DND-41 (cell line): ENCODE results near the gene BMERB1.

Experiments
- ATAC-seq: fragments of 200-7000 bp; cut with Tn5 transposase; 3 replicates; pipeline ENCODE4 v1.9.1; 2021; ENCODE audit warnings: low read depth; ENCODE audit not compliant: insufficient read depth
- DNase-seq: peaks from one replicate; pipeline ENCODE4 v3.0.0-alpha.2; 2020
- H2AFZ ChIP-seq: 2 replicates; pipeline ENCODE4 v1.6.0; 2012; ENCODE audit warnings: low read depth, low read length
- H3K27ac ChIP-seq: 2 replicates; pipeline ENCODE4 v1.5.1; 2012; ENCODE audit warnings: low read length, inconsistent platforms
- H3K27me3 ChIP-seq: fragments of 200-600 bp; sonication (generic); 2 replicates; pipeline ENCODE4 v1.6.0; 2012; ENCODE audit warnings: low read length, mild to moderate bottlenecking, inconsistent platforms; ENCODE audit not compliant: insufficient read depth, poor library complexity
- H3K36me3 ChIP-seq: 2 replicates; pipeline ENCODE4 v1.5.1; 2012; ENCODE audit warnings: low read length, inconsistent platforms; ENCODE audit not compliant: insufficient read depth
- H3K4me1 ChIP-seq: 2 replicates; pipeline ENCODE4 v1.5.1; 2012; ENCODE audit warnings: mild to moderate bottlenecking, low read length; ENCODE audit not compliant: insufficient read depth
- H3K4me2 ChIP-seq: 2 replicates; pipeline ENCODE4 v1.6.0; 2012; ENCODE audit warnings: mild to moderate bottlenecking, moderate library complexity, low read length, inconsistent platforms; ENCODE audit not compliant: insufficient read depth
- H3K4me3 ChIP-seq, 2 experiments: fragments of 200-600 bp in 1 of 2; shearing (Covaris generic) in 1 of 2; 2 replicates each; pipeline ENCODE4 v1.5.1; 2012 to 2016; ENCODE audit warnings: inconsistent platforms in 2 of 2, low read length in 2 of 2, mild to moderate bottlenecking in 2 of 2, low read depth in 1 of 2, moderate library complexity in 1 of 2
- H3K79me2 ChIP-seq: 2 replicates; pipeline ENCODE4 v1.6.0; 2012; ENCODE audit warnings: low read length, inconsistent platforms; ENCODE audit not compliant: insufficient read depth
- H3K9ac ChIP-seq: 2 replicates; pipeline ENCODE4 v1.6.0; 2012; ENCODE audit warnings: low read depth, mild to moderate bottlenecking, inconsistent platforms, low read length, moderate library complexity
- H3K9me3 ChIP-seq: 2 replicates; pipeline ENCODE4 v1.5.1; 2012; ENCODE audit warnings: low read length, moderate library complexity, mild to moderate bottlenecking, inconsistent platforms; ENCODE audit not compliant: insufficient read depth, severe bottlenecking
- H4K20me1 ChIP-seq: 2 replicates; pipeline ENCODE4 v1.6.0; 2012; ENCODE audit warnings: low read length; ENCODE audit not compliant: insufficient read depth
- EZH2 ChIP-seq: IDR thresholded peaks from 3 replicates; pipeline ENCODE4 v1.6.1; 2012; ENCODE audit warnings: borderline replicate concordance, low read depth, mild to moderate bottlenecking, moderate library complexity, low read length, inconsistent platforms; ENCODE audit not compliant: severe bottlenecking
- TF ChIP-seq, protein P1 (sequence below): IDR thresholded peaks from 2 replicates; pipeline ENCODE4 v1.5.1; 2012; ENCODE audit warnings: borderline replicate concordance, low read length, moderate library complexity, mild to moderate bottlenecking; ENCODE audit not compliant: poor library complexity, severe bottlenecking; ENCODE audit errors: extremely low read depth

Gene BMERB1

DNA sequence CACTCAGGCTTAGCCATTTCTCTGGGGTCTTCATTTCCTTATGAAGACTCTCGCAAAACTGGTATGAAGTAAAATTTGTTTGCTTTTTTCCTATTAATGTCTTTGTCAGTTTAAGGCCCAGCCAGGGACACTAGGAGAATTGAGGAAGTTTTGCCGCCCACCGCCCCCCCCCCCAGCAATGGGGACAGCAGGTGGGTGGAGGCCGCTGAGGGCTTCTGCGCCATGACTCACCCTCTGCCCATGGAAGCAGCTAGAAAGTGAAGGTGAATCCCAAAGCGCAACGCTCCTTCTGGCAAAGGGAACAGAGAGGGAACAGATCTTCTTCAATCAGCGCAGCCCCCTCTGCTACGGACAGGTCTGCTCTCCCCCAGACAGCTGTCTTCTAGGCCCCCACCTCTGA is 158.8 kb downstream of the BMERB1 start:
- H3K9me3 ChIP-seq = no peaks in the 10 kb centered on the region
- ATAC-seq (no peak), DNase-seq (no peak)
- no peak overlapping the region for H3K27ac ChIP-seq
- no peak overlapping the region for H3K9ac ChIP-seq
- H4K20me1 ChIP-seq = no peaks in the 10 kb centered on the region; the same call in 1 of the 2 replicates
- H3K79me2 ChIP-seq = no peaks in the 10 kb centered on the region
- H3K27me3 ChIP-seq = no peaks in the 10 kb centered on the region
- no peak overlapping the region for H3K4me3 ChIP-seq
- no peak for TF ChIP-seq EZH2
- no peak overlapping the region for H3K4me2 ChIP-seq
- no peak overlapping the region for H2AFZ ChIP-seq
- H3K4me1 ChIP-seq = peaks cover 4% of the 10 kb centered on the region; the same call in 1 of the 2 replicates
- peaks cover 29% of the 10 kb centered on the region for H3K36me3 ChIP-seq

DNA sequence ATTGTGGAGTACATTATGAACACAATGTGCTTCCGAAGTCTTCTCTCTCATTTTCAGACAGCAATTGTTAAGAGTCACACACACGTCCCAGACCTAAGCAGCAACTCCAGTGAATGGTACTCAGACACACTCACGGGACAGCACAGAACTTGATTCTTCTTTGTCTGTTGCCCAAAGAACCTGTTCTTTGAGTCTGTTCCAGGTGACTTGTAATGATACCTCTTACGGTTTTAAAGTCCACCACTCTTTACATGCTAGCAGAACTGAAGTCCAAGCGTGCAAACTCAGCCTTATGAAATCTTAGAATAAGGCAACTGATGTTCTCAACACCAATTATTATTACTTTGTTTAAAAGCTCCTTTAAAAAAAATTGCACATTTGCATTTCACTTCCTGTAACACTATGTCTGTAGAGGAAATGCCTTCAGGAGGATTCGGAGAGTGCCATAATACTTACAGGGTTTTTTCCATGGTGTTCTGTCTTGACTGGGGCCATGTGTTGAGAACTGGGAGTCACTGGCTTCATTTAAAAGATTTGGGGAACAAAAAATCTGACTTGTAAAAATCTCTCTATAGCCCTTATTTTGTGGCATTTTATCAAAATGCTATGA is 160.4 kb downstream of the BMERB1 start:
- TF ChIP-seq, protein P1, sequence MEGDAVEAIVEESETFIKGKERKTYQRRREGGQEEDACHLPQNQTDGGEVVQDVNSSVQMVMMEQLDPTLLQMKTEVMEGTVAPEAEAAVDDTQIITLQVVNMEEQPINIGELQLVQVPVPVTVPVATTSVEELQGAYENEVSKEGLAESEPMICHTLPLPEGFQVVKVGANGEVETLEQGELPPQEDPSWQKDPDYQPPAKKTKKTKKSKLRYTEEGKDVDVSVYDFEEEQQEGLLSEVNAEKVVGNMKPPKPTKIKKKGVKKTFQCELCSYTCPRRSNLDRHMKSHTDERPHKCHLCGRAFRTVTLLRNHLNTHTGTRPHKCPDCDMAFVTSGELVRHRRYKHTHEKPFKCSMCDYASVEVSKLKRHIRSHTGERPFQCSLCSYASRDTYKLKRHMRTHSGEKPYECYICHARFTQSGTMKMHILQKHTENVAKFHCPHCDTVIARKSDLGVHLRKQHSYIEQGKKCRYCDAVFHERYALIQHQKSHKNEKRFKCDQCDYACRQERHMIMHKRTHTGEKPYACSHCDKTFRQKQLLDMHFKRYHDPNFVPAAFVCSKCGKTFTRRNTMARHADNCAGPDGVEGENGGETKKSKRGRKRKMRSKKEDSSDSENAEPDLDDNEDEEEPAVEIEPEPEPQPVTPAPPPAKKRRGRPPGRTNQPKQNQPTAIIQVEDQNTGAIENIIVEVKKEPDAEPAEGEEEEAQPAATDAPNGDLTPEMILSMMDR = no peak
- no peak for TF ChIP-seq EZH2
- Histone ChIP-seq H3K4me2 (no peak overlapping the region), H3K27ac (no peak overlapping the region), H3K36me3 (peaks cover 45% of the 10 kb centered on the region), H4K20me1 (no peaks in the 10 kb centered on the region; the same call in 1 of the 2 replicates), H3K4me1 (peaks cover 4% of the 10 kb centered on the region; the same call in 1 of the 2 replicates), H3K79me2 (no peaks in the 10 kb centered on the region), H3K4me3 (no peak overlapping the region), H3K27me3 (no peaks in the 10 kb centered on the region), H3K9me3 (no peaks in the 10 kb centered on the region), H3K9ac (no peak overlapping the region), H2AFZ (no peak overlapping the region)
- DNase-seq (no peak), ATAC-seq (no peak)

DNA sequence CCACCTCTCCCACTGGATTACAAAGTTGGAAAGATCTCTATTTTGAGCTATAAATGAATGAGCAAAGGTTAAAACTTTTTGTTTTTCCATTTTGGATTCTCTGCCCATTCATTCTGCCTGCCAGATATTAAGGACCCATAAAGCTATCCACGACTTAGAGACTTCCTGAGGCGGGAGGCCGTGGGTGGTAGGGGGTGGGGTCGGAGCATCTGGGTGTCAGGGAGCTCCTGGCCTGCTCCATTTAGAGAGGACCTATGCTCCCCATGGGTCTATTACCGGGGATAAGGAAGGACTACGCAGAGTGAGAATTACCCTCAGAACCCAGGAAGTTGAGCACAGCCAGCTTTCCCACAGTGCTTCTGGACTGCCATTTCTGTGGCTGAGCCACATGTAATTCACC is 162.7 kb downstream of the BMERB1 start:
- Histone ChIP-seq H3K79me2 (no peaks in the 10 kb centered on the region), H3K4me1 (no peaks in the 10 kb centered on the region), H3K27me3 (no peaks in the 10 kb centered on the region), H2AFZ (no peak overlapping the region), H3K27ac (no peak overlapping the region), H4K20me1 (no peaks in the 10 kb centered on the region; the same call in 1 of the 2 replicates), H3K4me3 (no peak overlapping the region), H3K9ac (no peak overlapping the region), H3K9me3 (no peaks in the 10 kb centered on the region), H3K36me3 (peaks cover 68% of the 10 kb centered on the region), H3K4me2 (no peak overlapping the region)
- no peak for TF ChIP-seq EZH2
- TF ChIP-seq, protein P1 = no peak
- ATAC-seq (no peak), DNase-seq (no peak)

DNA sequence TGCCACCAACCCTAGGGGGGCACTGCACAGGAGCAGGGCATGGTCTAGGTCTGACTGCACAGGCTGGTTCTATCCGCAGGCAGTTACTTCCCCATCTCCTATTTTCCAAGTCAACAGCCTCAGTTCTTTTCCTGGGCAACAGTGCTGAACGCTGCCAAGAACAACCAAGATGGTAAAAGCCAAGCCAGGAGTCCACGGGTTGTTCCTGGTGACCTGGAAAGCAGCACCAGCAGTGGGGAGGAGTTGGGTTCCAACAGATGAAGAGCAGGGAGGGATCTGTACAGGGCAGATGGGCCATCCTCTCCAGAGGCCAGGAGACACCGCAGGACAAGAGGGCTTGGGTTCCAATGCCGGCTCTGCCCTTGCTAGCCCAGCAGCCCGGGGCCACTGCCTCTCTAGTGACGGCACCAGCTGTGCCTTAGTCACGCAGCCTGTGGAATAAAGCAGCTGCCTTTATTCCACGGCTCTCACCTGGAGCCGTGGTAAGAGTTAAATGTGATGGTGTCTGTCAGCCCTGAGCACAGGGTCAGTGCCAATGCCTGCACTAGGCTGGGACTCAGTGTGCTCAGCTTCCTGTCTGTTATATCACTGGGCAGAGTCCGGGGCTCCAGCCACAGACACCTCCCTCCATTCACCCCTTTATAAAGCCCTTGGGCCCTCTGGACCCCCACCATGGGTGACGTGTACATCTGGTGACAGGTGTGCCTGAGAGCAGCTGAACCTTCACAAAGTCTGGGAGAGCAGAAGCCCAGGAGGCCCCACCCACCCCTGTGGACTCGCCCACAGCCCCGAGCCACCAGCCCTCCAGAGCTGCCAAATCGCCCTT is 163.6 kb downstream of the BMERB1 start:
- H2AFZ ChIP-seq = no peak overlapping the region
- no peaks in the 10 kb centered on the region for H3K79me2 ChIP-seq
- H3K4me3 ChIP-seq = no peak overlapping the region
- H3K9ac ChIP-seq = no peak overlapping the region
- H3K27ac ChIP-seq = no peak overlapping the region
- H3K27me3 ChIP-seq = no peaks in the 10 kb centered on the region
- ATAC-seq (no peak), DNase-seq (no peak)
- H3K9me3 ChIP-seq = no peaks in the 10 kb centered on the region
- no peak for TF ChIP-seq EZH2
- TF ChIP-seq, protein P1 = no peak
- H3K4me2 ChIP-seq = no peak overlapping the region
- H3K36me3 ChIP-seq = peaks cover 77% of the 10 kb centered on the region
- H3K4me1 ChIP-seq = no peaks in the 10 kb centered on the region
- no peaks in the 10 kb centered on the region; the same call in 1 of the 2 replicates for H4K20me1 ChIP-seq
